Measurements from ENCODE around the gene MICAL2.

The MICAL2 gene

DNA sequence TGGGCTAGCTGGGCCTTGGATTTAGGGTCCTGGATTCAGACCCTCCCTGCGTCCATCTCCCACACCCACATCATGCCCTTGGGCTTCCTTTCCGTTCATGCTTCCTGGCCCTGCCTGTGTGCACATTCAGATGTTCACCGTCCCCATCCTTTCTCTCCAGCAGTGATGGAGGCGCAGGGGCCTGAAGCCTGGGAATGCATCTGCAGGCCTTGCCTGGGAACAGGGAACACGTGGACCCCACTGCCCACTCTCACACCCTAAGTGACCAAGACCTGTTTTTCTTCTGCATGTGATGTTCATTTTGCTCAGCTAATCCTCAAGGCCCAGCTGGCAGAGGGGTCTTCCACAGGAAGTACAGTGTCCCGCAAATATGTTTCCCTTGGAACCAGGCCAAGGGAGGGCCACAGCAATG is 175.4 kb downstream of the MICAL2 start:
- TF ChIP-seq, protein P1, sequence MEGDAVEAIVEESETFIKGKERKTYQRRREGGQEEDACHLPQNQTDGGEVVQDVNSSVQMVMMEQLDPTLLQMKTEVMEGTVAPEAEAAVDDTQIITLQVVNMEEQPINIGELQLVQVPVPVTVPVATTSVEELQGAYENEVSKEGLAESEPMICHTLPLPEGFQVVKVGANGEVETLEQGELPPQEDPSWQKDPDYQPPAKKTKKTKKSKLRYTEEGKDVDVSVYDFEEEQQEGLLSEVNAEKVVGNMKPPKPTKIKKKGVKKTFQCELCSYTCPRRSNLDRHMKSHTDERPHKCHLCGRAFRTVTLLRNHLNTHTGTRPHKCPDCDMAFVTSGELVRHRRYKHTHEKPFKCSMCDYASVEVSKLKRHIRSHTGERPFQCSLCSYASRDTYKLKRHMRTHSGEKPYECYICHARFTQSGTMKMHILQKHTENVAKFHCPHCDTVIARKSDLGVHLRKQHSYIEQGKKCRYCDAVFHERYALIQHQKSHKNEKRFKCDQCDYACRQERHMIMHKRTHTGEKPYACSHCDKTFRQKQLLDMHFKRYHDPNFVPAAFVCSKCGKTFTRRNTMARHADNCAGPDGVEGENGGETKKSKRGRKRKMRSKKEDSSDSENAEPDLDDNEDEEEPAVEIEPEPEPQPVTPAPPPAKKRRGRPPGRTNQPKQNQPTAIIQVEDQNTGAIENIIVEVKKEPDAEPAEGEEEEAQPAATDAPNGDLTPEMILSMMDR (IDR thresholded peaks at IDR 0.05): no peak
- no peaks in the 10 kb centered on the region for H3K9me3 ChIP-seq
- H3K27me3 ChIP-seq: no peaks in the 10 kb centered on the region
- no peak overlapping the region for H3K4me3 ChIP-seq (ENCODE audit: low read depth in 1 of 2, low read length in 1 of 2)
- H3K36me3 ChIP-seq: no peaks in the 10 kb centered on the region
- H3K27ac ChIP-seq: no peak overlapping the region
- peaks cover 19 to 32% of the 10 kb centered on the region in 2 experiments for H3K4me1 ChIP-seq (ENCODE audit: control insufficient read depth in 1 of 2, insufficient read depth in 1 of 2, low read depth in 1 of 2, low read length in 1 of 2)

DNA sequence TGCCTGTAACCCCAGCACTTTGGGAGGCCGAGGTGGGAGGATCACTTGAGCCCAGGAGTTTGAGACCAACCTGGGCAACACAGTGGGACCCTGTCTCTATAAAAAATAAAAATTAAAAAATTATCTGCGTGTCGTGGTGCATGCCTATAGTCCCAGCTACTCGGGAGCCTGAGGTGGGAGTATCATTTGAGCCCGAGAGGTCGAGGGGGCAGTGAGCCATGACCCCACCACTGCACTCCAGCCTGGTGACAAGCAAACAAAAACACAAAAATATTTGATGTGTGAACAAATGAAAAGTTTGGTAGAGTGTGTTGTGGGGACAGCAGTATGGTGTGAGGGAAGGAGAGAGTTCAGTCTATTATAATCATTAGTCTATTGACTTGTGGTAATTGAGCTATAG is 176.2 kb downstream of the MICAL2 start:
- H3K27ac ChIP-seq: no peak overlapping the region
- H3K4me1 ChIP-seq (ENCODE audit: control insufficient read depth in 1 of 2, insufficient read depth in 1 of 2, low read depth in 1 of 2, low read length in 1 of 2): peaks cover 19 to 31% of the 10 kb centered on the region in 2 experiments
- H3K27me3 ChIP-seq: no peaks in the 10 kb centered on the region
- TF ChIP-seq, protein P1 (IDR thresholded peaks at IDR 0.05): no peak
- H3K36me3 ChIP-seq: no peaks in the 10 kb centered on the region
- no peaks in the 10 kb centered on the region for H3K9me3 ChIP-seq
- no peak overlapping the region for H3K4me3 ChIP-seq (ENCODE audit: low read depth in 1 of 2, low read length in 1 of 2)

DNA sequence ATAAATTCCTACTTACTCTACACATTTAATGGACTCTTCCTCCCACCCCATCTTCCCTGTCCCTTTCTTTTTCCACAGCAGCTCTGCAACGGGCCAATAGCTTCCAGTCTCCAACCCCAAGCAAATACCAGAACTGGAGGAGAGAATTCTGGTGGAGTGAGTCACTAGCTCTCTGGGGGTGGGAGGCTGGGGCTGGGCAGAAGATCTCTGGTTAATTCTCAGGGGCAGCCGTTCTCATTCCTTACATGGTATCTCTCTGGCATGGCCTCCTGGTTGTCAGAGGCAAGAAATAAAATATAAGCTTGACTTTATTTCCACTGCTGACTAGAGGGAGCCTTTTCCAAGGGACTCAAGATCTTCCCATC is 176.6 kb downstream of the MICAL2 start:
- Histone ChIP-seq H3K36me3 (no peaks in the 10 kb centered on the region), H3K4me3 (ENCODE audit: low read depth in 1 of 2, low read length in 1 of 2) (no peak overlapping the region), H3K9me3 (no peaks in the 10 kb centered on the region), H3K4me1 (ENCODE audit: control insufficient read depth in 1 of 2, insufficient read depth in 1 of 2, low read depth in 1 of 2, low read length in 1 of 2) (peaks cover 19 to 31% of the 10 kb centered on the region in 2 experiments), H3K27ac (no peak overlapping the region), H3K27me3 (no peaks in the 10 kb centered on the region)
- TF ChIP-seq, protein P1 (IDR thresholded peaks at IDR 0.05): no peak

DNA sequence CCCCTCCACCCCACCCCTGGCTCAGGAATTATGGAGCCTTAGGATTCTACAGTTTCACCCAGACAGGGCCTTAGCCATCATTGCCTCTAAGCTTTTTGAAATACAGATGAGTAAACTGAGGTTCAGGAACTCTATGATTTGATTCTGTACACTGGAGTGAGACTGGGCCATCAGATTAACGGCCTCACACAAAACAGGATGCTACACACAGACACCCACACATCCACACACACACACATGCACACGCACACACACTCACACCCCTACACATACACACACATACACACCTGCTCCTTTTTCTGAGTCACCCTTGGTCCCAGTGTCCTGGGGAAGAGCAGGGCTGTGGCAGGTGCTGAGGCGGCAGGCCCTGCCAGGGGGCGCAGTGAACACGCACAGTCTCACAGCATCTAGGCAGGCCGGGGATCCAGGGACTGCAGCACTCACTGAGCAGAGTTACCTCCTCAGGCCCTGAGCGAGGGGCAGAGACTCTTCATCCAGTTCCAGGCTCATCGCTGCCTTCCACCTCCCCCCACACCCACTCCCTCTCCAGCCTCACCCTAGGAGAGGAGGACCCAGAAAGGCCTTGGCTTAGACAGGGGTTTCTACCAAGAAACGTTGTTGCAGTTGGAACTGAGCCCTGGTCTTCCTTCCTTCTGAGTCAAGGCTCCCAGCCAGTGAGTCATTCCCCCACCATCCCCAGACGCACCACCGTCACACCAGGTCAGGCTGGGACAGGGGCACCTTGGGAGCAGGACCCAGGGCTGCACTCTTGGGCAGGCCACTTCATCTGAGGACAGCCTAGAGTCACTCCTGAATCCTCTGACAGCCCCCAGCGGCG is 177.2 kb downstream of the MICAL2 start:
- Histone ChIP-seq H3K4me3 (ENCODE audit: low read depth in 1 of 2, low read length in 1 of 2) (no peak overlapping the region), H3K27ac (no peak overlapping the region), H3K27me3 (no peaks in the 10 kb centered on the region), H3K36me3 (no peaks in the 10 kb centered on the region), H3K9me3 (no peaks in the 10 kb centered on the region), H3K4me1 (ENCODE audit: control insufficient read depth in 1 of 2, insufficient read depth in 1 of 2, low read depth in 1 of 2, low read length in 1 of 2) (peaks cover 19 to 31% of the 10 kb centered on the region in 2 experiments)
- TF ChIP-seq, protein P1 (IDR thresholded peaks at IDR 0.05): no peak

DNA sequence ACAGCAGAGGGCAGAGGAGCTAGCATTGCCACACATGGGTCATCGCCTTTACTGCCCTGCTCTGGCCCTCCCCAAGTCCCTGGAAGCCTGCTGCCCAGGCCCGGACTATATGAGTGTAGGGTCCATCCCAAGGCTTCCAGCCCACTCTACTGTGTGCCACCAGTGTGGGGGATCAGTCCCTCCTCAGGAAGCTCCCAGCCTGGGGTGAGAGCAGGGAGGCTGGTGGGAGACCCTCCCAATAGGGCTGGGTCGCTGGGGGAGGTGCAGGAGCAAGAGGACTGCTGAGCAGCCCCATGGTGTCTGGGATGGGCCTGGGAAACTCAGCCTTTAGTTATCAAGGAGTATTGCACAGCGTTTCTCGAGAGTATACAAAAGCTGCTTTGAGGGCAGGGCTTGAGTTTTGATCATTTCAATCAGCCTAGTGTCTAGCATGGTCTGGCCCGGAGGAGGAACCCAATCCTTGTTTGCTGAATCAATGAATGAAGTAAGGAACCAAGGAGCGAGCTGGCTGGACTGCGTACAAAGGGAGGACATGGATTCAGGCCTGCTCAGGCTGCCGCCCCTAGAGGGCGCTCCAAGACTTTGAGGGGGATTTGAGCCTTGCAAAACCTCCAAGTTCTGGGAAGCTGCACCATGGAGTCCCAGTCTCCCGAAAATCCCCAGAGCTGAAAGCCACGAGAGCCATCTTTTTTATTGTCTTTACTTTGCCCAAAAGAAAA is 178.0 kb downstream of the MICAL2 start:
- H3K27ac ChIP-seq: no peak overlapping the region
- TF ChIP-seq, protein P1 (IDR thresholded peaks at IDR 0.05): no peak
- H3K27me3 ChIP-seq: no peaks in the 10 kb centered on the region
- no peaks in the 10 kb centered on the region for H3K9me3 ChIP-seq
- no peak overlapping the region for H3K4me3 ChIP-seq (ENCODE audit: low read depth in 1 of 2, low read length in 1 of 2)
- no peaks in the 10 kb centered on the region for H3K36me3 ChIP-seq
- H3K4me1 ChIP-seq (ENCODE audit: control insufficient read depth in 1 of 2, insufficient read depth in 1 of 2, low read depth in 1 of 2, low read length in 1 of 2): peaks cover 19 to 31% of the 10 kb centered on the region in 2 experiments

Measured in neutrophil (primary cell).